ENCODE results near the gene KIF2A. TPM values are rescaled to one million over a fixed set of nuclear protein-coding genes. Genes with fewer than 3 reads are reported as not detected.
A peak's percentile ranks its signal among the peaks of the same experiment; 100 is the strongest.

KIF2A gene
- total and polyA plus RNA-seq, 9 of the 15 experiments (the other 6 are each of a cell fraction or from before 2014, with no cell fraction given), result 42.6 to 126 (median 77.6) TPM

- TF ChIP-seq E2F1 (CRISPR knock-in tag; IDR thresholded peaks at IDR 0.05) (no peak), FOXM1 (IDR thresholded peaks at IDR 0.05; ENCODE audit: low read depth) (no peak), FOXM1 (CRISPR knock-in tag; IDR thresholded peaks at IDR 0.05; ENCODE audit: low read depth) (0 out of 2 replicates have a peak, but pooled peaks have one; percentile 7), EWSR1 (IDR thresholded peaks at IDR 0.05; ENCODE audit: borderline replicate concordance, low read depth, partially characterized antibody) (no peak), SUPT5H (IDR thresholded peaks at IDR 0.05) (peak; percentile 30; the same call in 1 of the 2 replicates), FOXA3 (CRISPR knock-in tag; conservative IDR thresholded peaks at IDR 0.05 in 1 of 2, IDR thresholded peaks at IDR 0.05 in 1 of 2) (0 out of 4 replicates have a peak, but pooled peaks of 1 of the 2 experiments have one; percentile 29), TAF1 (IDR thresholded peaks at IDR 0.05; ENCODE audit: control insufficient read depth, extremely low read depth, insufficient read depth, low read length, severe bottlenecking) (peak; percentile 1), RBM34 (IDR thresholded peaks at IDR 0.05; ENCODE audit: borderline replicate concordance, insufficient read depth, low read length) (0 out of 2 replicates have a peak, but pooled peaks have one; percentile 7), NCOA6 (IDR thresholded peaks at IDR 0.05) (no peak), PCBP1 (IDR thresholded peaks at IDR 0.05; ENCODE audit: low read depth, low read length, poor library complexity, severe bottlenecking) (peak; percentile 80), RBBP5 (IDR thresholded peaks at IDR 0.05; ENCODE audit: borderline replicate concordance, insufficient read depth, low read length, poor library complexity, severe bottlenecking) (peak; percentile 90), GTF2F1 (IDR thresholded peaks at IDR 0.05; ENCODE audit: low read depth, low read length) (no peak), HDAC1 (IDR thresholded peaks at IDR 0.05) (peak in 1 of 2 experiments; percentile 60; a peak in 1 of 4 replicates), POLR2G (IDR thresholded peaks at IDR 0.05; ENCODE audit: low read depth, low read length) (peak; percentile 74), TAF9B (IDR thresholded peaks at IDR 0.05; ENCODE audit: partially characterized antibody) (peak; percentile 14), ZNF740 (CRISPR knock-in tag; IDR thresholded peaks at IDR 0.05) (peak; percentile 69; the same call in 1 of the 2 replicates), ZNF740 (tag; IDR thresholded peaks at IDR 0.05) (0 out of 4 replicates have a peak, but pooled peaks of 1 of the 2 experiments have one; percentile 38), STAT5B (CRISPR knock-in tag; IDR thresholded peaks at IDR 0.05) (no peak), FOXP1 (CRISPR knock-in tag; IDR thresholded peaks at IDR 0.05) (peak; percentile 58; the same call in 1 of the 2 replicates), ZNF184 (CRISPR knock-in tag; IDR thresholded peaks at IDR 0.05) (no peak), ZNF124 (CRISPR knock-in tag; IDR thresholded peaks at IDR 0.05) (no peak), ZNF76 (CRISPR knock-in tag; IDR thresholded peaks at IDR 0.05; ENCODE audit: borderline replicate concordance) (no peak), MBD2 (IDR thresholded peaks at IDR 0.05; ENCODE audit: borderline replicate concordance, low read depth) (no peak), ATF6 (CRISPR knock-in tag; IDR thresholded peaks at IDR 0.05) (no peak)
Observed at GRCh38 chr5:62306323-62306895, 403 bp downstream of the KIF2A start (continued).
